Stimulated activated CD4-positive, alpha-beta T cell treated with anti-CD3 and anti-CD28 coated beads, Interleukin-12 subunit alpha, Interleukin-12 subunit beta, amount 100 ng/mL, for 48 hours (primary cell): Measurements from ENCODE around the gene FGD5.

Source experiments
- DNase-seq, 3 donors: peaks; one replicate each; pipeline ENCODE4 v3.0.0-alpha.2; 2020; ENCODE audit warnings: low read depth in 2 of 3, low spot score in 1 of 3

Gene FGD5

GRCh38 chr3:14847613-14848541, 29.1 kb downstream of the FGD5 start:
- DNase-seq = no peak

GRCh38 chr3:14848906-14849305, 30.1 kb downstream of the FGD5 start:
- no peak for DNase-seq

- DNase-seq = no peak
Observed at GRCh38 chr3:14849638-14850230, 31.0 kb downstream of the FGD5 start.

DNA sequence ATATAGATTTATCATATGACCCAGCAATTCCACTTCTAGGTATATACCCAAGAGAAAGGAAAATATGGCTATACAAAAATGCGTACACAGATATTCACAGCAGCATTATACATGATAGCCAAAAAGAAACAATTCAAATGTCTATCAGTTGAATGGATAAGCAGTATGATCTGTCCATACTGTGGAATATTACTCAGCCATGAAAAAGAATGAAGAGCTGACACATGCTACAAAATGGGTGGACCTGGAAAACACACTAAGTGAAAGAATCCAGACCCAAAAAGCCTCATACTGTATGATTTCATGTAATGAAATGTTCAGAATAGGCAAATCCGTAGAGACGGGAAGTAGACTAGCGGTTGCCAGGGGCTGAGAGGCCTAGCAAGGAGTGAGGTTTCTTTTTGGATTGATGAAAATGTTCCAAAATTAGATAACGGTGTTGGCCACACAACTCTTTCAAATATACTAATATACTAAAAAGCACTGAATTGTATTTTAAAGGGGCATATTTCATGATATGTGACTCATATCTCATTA, 33.4 kb downstream of the FGD5 start:
- DNase-seq = no peak

GRCh38 chr3:14852717-14853116, 34.0 kb downstream of the FGD5 start:
- DNase-seq = no peak

DNA sequence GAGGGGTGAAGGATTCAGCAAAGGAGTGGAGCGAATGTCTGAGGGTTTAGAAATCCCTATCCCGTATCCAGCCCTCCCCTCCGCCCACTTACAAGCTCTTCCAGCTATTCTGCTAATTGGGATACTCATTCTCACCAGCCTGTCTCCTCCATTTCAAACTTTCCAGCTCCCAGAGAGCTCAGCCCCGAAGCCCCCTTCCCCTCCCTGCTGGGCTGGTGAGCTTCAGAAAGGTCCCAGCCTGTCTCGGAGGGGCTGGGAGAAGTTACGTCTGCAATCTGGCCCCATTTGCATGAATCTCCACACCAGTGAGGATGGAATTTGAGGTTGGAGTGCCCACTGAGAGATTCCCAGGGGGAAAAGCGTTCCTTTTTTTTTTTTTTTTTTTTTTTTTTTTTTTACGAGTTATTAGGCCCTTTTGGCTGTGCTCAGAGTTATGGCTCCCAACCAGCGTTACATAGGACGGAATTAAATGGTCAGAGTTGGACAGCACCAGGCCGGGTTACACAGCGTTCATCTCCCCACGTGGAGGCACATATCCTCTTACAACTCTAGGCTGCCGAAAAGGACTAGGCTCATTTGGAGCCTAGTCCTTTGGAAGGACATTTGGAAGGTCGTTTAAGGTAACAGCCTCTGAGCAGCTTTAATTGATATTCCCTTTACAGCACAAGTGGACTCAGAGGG, 34.6 kb downstream of the FGD5 start:
- no peak for DNase-seq

DNA sequence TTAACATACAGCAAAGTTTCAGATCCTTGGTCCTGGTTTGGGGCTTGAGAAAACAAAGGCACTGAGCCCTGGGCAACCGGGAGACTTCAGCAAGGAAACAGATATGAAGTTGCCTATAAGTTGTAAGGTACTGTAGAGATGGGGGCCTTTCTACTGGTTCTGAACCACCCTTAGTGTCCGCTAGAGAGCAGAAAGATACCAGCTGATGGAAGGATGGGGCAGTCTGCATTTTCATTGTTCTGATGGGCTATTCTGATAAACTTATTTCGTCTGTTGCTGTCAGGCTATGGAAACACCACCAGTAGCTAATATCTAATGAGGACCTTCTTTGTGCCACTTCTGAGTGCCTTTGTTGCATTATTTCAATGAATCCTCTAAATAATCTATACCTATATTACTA, 38.7 kb downstream of the FGD5 start:
- no peak for DNase-seq

- DNase-seq = no peak
Observed at GRCh38 chr3:14858105-14858504, 39.3 kb downstream of the FGD5 start.

DNA sequence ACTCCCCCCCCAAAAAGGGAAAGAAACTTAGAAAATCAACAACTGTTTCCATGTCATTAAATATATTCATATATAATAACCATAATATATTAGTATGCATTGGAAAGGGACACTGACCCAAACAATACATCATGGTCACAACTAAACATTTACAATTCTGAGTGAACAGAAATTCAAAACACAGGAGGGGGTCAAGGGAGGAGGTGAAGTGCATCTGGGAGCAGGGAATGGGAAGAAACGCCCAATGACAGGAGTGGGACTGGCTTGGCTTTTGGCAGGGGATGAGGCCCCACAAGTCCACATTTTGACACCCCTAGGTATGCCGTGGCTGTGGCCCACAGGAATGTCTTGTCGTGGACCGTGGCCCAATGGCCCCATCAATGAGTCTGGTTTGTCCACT, 41.1 kb downstream of the FGD5 start:
- no peak for DNase-seq

DNA sequence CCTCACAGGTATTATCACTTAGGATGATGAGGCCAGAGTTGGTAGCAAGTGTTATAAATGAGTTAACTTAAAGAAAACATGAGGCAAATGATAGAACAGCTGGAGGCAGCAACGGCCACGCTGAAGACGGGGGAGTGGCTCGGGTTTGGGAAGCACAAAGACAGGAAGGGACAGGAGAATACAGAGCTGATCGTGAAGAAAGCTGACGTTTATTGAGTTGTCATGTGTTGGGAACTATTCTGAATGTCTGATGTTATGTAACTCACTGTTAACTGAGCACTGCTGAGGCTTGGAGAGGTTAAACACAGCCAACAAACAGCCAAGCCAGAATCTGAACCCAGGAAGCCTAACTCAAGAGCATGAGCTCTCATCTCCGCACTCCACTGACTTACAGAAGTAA, 42.3 kb downstream of the FGD5 start:
- no peak for DNase-seq

DNA sequence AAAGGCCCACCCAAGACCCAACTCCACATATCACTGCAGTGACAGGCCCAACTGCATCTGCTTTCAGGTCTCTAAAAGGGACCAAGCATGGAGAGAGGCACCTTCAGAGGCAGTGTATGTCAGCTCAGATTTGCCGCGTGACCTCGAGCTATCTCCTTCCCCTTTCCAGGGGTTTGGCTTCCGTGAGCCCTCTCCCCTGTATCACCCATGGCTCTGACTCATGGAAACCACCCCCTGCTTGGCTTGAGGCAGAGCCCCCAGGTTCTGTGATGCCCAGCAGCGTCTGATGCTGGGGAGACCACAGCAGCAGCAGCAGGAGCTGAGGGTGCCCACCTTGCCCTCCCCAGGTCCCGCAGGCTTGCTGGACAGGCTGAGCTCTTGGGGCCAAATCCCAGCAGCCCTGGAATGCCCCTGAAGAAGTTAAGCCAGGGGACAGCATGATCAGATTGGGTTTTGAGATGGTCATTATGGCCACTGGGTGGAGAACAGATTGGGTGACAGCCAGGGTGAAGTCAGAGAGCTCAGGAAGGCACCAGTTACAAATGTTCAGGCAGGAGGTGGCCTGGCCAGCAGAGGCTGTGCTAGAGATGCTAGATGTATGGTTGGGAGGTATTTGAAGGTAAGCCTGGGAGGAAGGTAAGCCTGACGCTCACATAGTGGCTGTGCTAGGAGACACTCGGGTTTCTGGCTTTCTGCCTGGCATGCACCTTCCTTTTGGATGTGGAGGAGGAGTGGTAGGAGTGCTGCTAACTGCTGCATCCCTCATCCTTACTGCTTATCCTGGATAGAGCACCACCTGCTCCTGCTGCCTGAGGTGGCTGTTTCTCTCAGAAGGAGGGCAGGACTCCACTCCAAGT, 42.9 kb downstream of the FGD5 start:
- DNase-seq = no peak

DNA sequence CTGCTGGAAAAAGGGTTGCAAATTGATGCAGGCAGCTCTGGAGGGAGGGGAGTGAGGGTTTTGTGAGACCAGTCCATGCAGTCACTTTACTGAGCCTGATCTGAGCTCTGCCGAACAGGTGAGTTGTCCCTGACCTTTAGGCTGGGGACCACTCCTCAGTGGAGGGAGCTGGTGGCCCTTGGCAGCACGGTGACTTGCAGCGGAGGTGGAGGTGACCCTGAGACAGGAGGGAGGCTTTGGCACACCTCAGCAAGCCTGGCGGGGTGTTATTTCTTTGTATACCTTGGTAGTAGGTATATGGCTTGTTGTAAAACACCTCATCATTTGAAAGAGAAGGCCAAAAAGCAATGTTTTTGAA, 43.5 kb downstream of the FGD5 start:
- no peak for DNase-seq

DNA sequence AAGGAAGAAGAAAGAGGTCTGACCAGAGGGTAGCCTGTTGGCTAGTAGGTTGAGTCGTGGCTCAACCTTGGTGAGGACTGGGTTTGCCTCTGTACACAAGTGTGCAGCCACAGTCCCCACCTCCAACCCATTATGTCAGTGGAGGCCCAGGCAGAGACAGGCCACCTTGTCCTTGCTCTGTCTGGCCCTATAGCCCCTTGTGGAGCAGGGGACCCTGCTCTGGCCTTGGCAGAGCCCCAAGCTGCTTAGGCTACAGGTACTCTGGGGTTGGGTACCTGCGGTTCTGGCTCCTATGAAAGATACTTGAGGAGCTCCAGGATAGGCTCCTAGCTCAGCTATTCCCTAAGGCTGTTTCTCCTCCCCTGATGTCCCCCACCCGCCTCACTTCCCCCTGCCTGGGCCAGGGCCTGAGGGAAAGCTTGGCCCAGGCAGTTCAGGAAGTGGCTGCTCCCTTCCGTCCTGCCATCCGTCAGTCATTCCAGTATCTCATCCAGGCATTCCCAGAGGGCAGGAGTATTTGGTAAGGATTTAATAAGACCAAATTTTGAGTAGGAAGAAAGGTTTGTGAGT, 44.0 kb downstream of the FGD5 start:
- no peak for DNase-seq

DNA sequence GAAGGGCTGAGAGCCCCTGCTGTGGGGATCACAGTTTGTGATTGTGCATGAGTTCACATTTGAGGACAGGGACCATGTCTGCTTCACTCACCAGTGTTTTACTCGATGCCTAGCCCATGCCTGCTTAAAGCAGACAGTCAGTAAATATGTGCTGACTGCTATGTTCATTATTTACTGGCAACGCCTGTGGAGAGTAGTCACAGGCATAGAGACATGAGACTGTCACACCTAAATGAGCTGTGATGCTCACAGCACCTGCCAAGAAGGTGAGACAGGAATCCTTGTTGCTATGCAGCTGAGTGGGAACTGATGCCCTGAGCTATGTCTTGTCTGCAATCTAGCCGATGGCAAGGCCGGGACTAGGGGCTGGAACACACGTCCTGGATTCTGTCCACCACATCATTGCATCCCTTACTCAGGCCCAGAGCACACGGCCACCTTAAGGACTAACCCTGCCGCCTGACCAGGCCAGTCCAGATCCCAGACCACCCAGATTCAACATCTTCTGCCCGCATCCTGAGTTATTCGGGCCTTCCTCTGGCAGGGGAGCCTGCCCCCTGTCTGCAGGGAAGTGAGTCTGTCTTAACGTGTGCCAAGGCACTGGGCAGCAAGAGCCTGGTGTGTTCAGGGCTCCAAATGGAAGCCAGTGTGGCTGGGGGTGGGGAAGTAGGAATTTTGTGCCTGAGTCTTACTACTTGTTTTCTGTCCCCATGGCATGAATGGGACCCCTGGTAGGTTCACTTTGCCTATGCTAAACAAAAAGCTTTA, 44.8 kb downstream of the FGD5 start:
- DNase-seq = no peak

- no peak for DNase-seq
Observed at GRCh38 chr3:14864131-14864530, 45.4 kb downstream of the FGD5 start.

GRCh38 chr3:14866627-14867026, 47.9 kb downstream of the FGD5 start:
- no peak for DNase-seq

GRCh38 chr3:14867936-14868570, 49.3 kb downstream of the FGD5 start:
- no peak for DNase-seq

- DNase-seq = no peak
Observed at GRCh38 chr3:14869917-14870782, 51.4 kb downstream of the FGD5 start.

DNA sequence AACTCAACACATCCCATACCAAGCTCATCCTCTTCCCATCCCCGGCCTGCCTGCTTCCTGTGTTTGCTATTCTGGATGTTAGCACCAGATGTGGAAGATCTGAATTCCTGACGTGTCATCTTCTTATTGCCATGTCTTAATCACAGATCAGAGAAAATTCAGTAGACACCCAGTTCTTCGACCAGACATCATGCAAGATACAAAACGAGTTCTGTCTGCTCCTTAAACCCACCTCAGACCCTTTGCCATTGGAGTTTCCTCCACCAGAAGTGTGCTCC, 52.0 kb downstream of the FGD5 start:
- no peak for DNase-seq
